Measurements from ENCODE around the gene DYNC1LI1.

Gene DYNC1LI1

DNA sequence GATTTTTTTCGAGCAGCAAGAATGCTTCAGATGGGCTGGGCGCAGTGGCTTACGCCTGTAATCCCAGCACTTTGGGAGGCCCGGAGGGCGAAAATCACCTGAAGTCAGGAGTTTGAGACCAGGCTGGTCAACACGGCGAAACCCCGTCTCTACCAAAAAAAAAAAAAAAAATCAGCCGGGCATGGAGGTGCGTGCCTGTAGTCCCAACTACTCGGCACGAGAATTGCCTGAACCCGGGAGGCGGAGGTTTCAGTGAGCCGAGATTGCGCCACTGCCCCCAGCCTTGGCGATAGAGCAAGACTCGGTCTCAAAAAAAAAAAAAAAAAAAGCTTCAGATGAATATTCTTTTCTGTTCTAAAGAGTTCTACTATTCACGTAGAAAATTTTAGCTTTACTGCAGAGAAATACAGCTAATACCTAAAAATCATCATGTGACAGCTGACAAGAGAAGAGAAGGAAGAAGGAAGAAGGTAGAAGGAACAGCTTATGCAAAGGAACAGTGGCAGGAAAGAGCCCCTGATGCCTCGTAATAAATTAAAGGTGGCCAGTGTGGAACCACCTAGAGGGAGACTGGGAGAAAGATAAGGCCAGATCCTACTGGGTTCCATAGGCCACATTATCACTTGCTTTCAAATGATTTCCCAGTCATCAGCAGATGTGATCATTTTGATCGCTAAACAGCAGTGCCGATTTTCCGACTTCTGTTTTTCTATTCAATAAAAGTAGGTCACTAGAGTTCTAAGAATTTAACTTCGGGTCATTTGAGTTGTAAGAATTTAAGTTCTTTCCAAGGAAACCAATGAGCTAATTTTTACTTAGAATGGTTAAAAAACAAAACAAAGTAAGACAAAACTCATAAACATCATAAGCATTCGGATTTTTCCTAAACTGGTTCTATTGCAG is 69.5 kb downstream of the DYNC1LI1 start:
- Histone ChIP-seq H3K9me3 (ENCODE audit: insufficient read depth, low read length, severe bottlenecking) (no peaks in the 10 kb centered on the region), H3K27me3 (ENCODE audit: insufficient read depth, low read length, poor library complexity) (no peaks in the 10 kb centered on the region), H3K79me2 (ENCODE audit: insufficient read depth, low read length) (peaks cover 53% of the 10 kb centered on the region), H2AFZ (ENCODE audit: low read depth, low read length) (no peak overlapping the region), H3K4me2 (ENCODE audit: insufficient read depth, low read length) (peak overlapping the region; percentile 98), H3K27ac (ENCODE audit: low read length) (peak overlapping the region; percentile 82; the same call in 1 of the 2 replicates), H3K4me3 (ENCODE audit: low read depth in 1 of 2, low read length in 2 of 2) (peak overlapping the region; percentile 97 to 99; a peak in 3 of 4 replicates), H3K9ac (ENCODE audit: low read depth, low read length) (peak overlapping the region; percentile 90; the same call in 1 of the 2 replicates), H4K20me1 (ENCODE audit: insufficient read depth, low read length) (peaks cover 5% of the 10 kb centered on the region; the same call in 1 of the 2 replicates), H3K4me1 (ENCODE audit: insufficient read depth, low read length) (peaks cover 36% of the 10 kb centered on the region), H3K36me3 (ENCODE audit: insufficient read depth, low read length) (no peaks in the 10 kb centered on the region)
- no peak for DNase-seq
- no peak for TF ChIP-seq EZH2 (IDR thresholded peaks at IDR 0.05; ENCODE audit: borderline replicate concordance, low read depth, low read length, severe bottlenecking)
- TF ChIP-seq, protein P1, sequence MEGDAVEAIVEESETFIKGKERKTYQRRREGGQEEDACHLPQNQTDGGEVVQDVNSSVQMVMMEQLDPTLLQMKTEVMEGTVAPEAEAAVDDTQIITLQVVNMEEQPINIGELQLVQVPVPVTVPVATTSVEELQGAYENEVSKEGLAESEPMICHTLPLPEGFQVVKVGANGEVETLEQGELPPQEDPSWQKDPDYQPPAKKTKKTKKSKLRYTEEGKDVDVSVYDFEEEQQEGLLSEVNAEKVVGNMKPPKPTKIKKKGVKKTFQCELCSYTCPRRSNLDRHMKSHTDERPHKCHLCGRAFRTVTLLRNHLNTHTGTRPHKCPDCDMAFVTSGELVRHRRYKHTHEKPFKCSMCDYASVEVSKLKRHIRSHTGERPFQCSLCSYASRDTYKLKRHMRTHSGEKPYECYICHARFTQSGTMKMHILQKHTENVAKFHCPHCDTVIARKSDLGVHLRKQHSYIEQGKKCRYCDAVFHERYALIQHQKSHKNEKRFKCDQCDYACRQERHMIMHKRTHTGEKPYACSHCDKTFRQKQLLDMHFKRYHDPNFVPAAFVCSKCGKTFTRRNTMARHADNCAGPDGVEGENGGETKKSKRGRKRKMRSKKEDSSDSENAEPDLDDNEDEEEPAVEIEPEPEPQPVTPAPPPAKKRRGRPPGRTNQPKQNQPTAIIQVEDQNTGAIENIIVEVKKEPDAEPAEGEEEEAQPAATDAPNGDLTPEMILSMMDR (IDR thresholded peaks at IDR 0.05; ENCODE audit: borderline replicate concordance, extremely low read depth, low read length, poor library complexity, severe bottlenecking): no peak
- no peak for ATAC-seq (ENCODE audit: insufficient read depth, low read depth)

DNA sequence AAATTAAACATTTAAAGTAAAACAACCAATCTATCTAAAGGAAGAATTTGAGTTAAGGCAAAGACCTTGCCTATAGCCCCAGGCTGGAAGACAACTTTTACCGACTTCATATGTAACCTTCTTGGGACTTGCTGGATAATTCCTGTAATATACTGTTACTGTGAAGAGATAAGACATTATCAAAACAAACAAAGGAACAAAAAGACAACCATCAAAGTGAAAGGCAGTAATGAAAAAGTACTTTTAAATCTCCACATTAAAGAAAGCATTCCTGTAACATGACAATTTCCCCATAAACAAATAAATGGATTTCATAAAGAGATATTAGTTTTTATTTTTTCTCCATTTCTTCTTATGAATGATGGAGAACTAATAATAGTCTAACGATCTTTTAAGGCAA is 70.4 kb downstream of the DYNC1LI1 start:
- Histone ChIP-seq H3K27me3 (ENCODE audit: insufficient read depth, low read length, poor library complexity) (no peaks in the 10 kb centered on the region), H3K9me3 (ENCODE audit: insufficient read depth, low read length, severe bottlenecking) (no peaks in the 10 kb centered on the region), H3K4me1 (ENCODE audit: insufficient read depth, low read length) (peaks cover 36% of the 10 kb centered on the region), H3K27ac (ENCODE audit: low read length) (no peak overlapping the region), H2AFZ (ENCODE audit: low read depth, low read length) (no peak overlapping the region), H3K9ac (ENCODE audit: low read depth, low read length) (0 out of 2 replicates have a peak overlapping the region, but pooled peaks have one; percentile 4), H3K79me2 (ENCODE audit: insufficient read depth, low read length) (peaks cover 59% of the 10 kb centered on the region), H3K4me2 (ENCODE audit: insufficient read depth, low read length) (peak overlapping the region; percentile 98; the same call in 1 of the 2 replicates), H3K4me3 (ENCODE audit: low read depth in 1 of 2, low read length in 2 of 2) (no peak overlapping the region), H3K36me3 (ENCODE audit: insufficient read depth, low read length) (0 out of 2 replicates have a peak, but pooled peaks cover 3% of the 10 kb centered on the region), H4K20me1 (ENCODE audit: insufficient read depth, low read length) (peaks cover 9% of the 10 kb centered on the region; the same call in 1 of the 2 replicates)
- TF ChIP-seq, protein P1 (IDR thresholded peaks at IDR 0.05; ENCODE audit: borderline replicate concordance, extremely low read depth, low read length, poor library complexity, severe bottlenecking): no peak
- no peak for ATAC-seq (ENCODE audit: insufficient read depth, low read depth)
- no peak for DNase-seq

DNA sequence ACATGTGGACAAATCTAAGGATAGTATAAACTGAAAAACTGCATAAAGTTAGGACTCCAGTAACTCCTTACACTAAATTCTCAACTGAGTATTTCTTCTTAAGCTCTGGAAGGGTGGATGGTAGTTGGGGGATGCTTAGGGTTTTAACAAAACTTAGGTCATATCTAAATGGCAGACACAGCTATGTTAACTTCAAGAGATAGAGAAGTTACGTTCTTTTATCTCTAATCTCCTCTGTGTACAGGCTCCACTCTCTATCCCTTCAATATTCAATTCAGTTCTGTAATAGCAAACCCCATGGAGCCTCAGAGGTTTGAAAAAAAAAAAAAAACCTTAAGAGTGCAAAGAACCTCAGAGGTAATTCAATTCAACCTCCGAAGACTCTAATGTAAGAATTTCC is 71.1 kb downstream of the DYNC1LI1 start:
- ATAC-seq (ENCODE audit: insufficient read depth, low read depth): no peak
- Histone ChIP-seq H3K9me3 (ENCODE audit: insufficient read depth, low read length, severe bottlenecking) (no peaks in the 10 kb centered on the region), H3K27ac (ENCODE audit: low read length) (no peak overlapping the region), H3K4me3 (ENCODE audit: low read depth in 1 of 2, low read length in 2 of 2) (no peak overlapping the region), H3K9ac (ENCODE audit: low read depth, low read length) (no peak overlapping the region), H3K4me1 (ENCODE audit: insufficient read depth, low read length) (peaks cover 36% of the 10 kb centered on the region), H3K36me3 (ENCODE audit: insufficient read depth, low read length) (0 out of 2 replicates have a peak, but pooled peaks cover 3% of the 10 kb centered on the region), H3K27me3 (ENCODE audit: insufficient read depth, low read length, poor library complexity) (no peaks in the 10 kb centered on the region), H4K20me1 (ENCODE audit: insufficient read depth, low read length) (peaks cover 9% of the 10 kb centered on the region; the same call in 1 of the 2 replicates), H2AFZ (ENCODE audit: low read depth, low read length) (no peak overlapping the region), H3K79me2 (ENCODE audit: insufficient read depth, low read length) (peaks cover 65% of the 10 kb centered on the region), H3K4me2 (ENCODE audit: insufficient read depth, low read length) (peak overlapping the region; percentile 98; the same call in 1 of the 2 replicates)
- no peak for DNase-seq
- TF ChIP-seq, protein P1 (IDR thresholded peaks at IDR 0.05; ENCODE audit: borderline replicate concordance, extremely low read depth, low read length, poor library complexity, severe bottlenecking): no peak
- no peak for TF ChIP-seq EZH2 (IDR thresholded peaks at IDR 0.05; ENCODE audit: borderline replicate concordance, low read depth, low read length, severe bottlenecking)
